HEK293 (cell line): ENCODE results near the gene WARS2.
A peak's percentile ranks its signal among the peaks of the same experiment; 100 is the strongest.

Experiments
- CTCF ChIA-PET: fragments of 350-600 bp; formaldehyde crosslinking; extraction: SDS; loops from one replicate; lab custom pipeline; 2021; ENCODE audit warnings: antibody characterized with exemption; lab: Yijun Ruan, JAX
- POLR2A ChIA-PET: fragments of 300-600 bp; formaldehyde crosslinking; extraction: SDS; loops from one replicate; lab custom pipeline; 2020; ENCODE audit warnings: antibody characterized with exemption, inconsistent platforms; lab: Yijun Ruan, JAX
- H3K27ac ChIP-seq: fragments of 200-500 bp; sonication (Bioruptor generic); 2 replicates; pipeline ENCODE4 v1.5.1; 2014; ENCODE audit warnings: low read depth, low read length, control low read depth, inconsistent platforms; ENCODE audit errors: extremely low read depth
- H3K36me3 ChIP-seq, 2 experiments: fragments of 200-500 bp in 1 of 2; sonication (Bioruptor generic) in 1 of 2; 1 replicate in 1 of 2; 2 replicates in 1 of 2; pipeline ENCODE4 v1.5.1; 2014 to 2017; ENCODE audit warnings: inconsistent platforms in 2 of 2, low read length in 2 of 2; ENCODE audit not compliant: control insufficient read depth in 2 of 2, insufficient read depth in 1 of 2
- H3K4me1 ChIP-seq: fragments of 200-500 bp; sonication (Bioruptor generic); 2 replicates; pipeline ENCODE4 v1.5.1; 2014; ENCODE audit warnings: mild to moderate bottlenecking, low read length, inconsistent platforms; ENCODE audit not compliant: control insufficient read depth, insufficient read depth
- H3K4me3 ChIP-seq: 2 replicates; pipeline ENCODE4 v1.5.1; 2011; ENCODE audit warnings: low read depth, mild to moderate bottlenecking, control low read depth, low read length, moderate library complexity
- H3K9me3 ChIP-seq: fragments of 200-500 bp; sonication (Bioruptor generic); 2 replicates; pipeline ENCODE4 v1.5.1; 2014; ENCODE audit warnings: low read depth, low read length, inconsistent platforms; ENCODE audit not compliant: control insufficient read depth, insufficient read depth
- ATF2 ChIP-seq: fragments of 450-650 bp; formaldehyde crosslinking; IDR thresholded peaks from 2 replicates; pipeline ENCODE4 v1.5.1; 2016; ENCODE audit warnings: missing biosample characterization, missing genetic modification characterization, low read depth
- GLI2 ChIP-seq: fragments of 450-650 bp; formaldehyde crosslinking; IDR thresholded peaks from 2 replicates; pipeline ENCODE4; 2017; ENCODE audit warnings: missing biosample characterization, missing genetic modification characterization, low read depth, borderline replicate concordance
- INSM2 ChIP-seq: fragments of 450-650 bp; formaldehyde crosslinking; IDR thresholded peaks from 2 replicates; pipeline ENCODE4 v1.5.1; 2016; ENCODE audit warnings: missing biosample characterization, missing genetic modification characterization
- KLF8 ChIP-seq: fragments of 450-650 bp; formaldehyde crosslinking; IDR thresholded peaks from 2 replicates; pipeline ENCODE4 v1.5.1; 2016; ENCODE audit warnings: missing biosample characterization, missing genetic modification characterization
- PRDM1 ChIP-seq: fragments of 450-650 bp; formaldehyde crosslinking; IDR thresholded peaks from 2 replicates; pipeline ENCODE4; 2016; ENCODE audit warnings: missing biosample characterization, missing genetic modification characterization
- REPIN1 ChIP-seq: fragments of 450-650 bp; formaldehyde crosslinking; IDR thresholded peaks from 2 replicates; pipeline ENCODE4 v1.5.1; 2017; ENCODE audit warnings: missing biosample characterization, missing genetic modification characterization, low read depth
- SCRT2 ChIP-seq: fragments of 450-650 bp; formaldehyde crosslinking; IDR thresholded peaks from 2 replicates; pipeline ENCODE4 v1.5.1; 2016; ENCODE audit warnings: missing biosample characterization, missing genetic modification characterization
- TSHZ1 ChIP-seq: fragments of 450-650 bp; formaldehyde crosslinking; IDR thresholded peaks from 2 replicates; pipeline ENCODE4 v1.5.1; 2016; ENCODE audit warnings: missing biosample characterization, missing genetic modification characterization, borderline replicate concordance
- ZBTB21 ChIP-seq: fragments of 450-650 bp; formaldehyde crosslinking; IDR thresholded peaks from 2 replicates; pipeline ENCODE4 v1.5.1; 2017; ENCODE audit warnings: missing biosample characterization, missing genetic modification characterization
- ZBTB7A ChIP-seq: fragments of 450-650 bp; formaldehyde crosslinking; IDR thresholded peaks from 2 replicates; pipeline ENCODE4 v1.5.1; 2016; ENCODE audit warnings: low read depth, missing biosample characterization, missing genetic modification characterization
- ZNF132 ChIP-seq: fragments of 450-650 bp; formaldehyde crosslinking; IDR thresholded peaks from 2 replicates; pipeline ENCODE4 v1.5.1; 2017; ENCODE audit warnings: missing biosample characterization, missing genetic modification characterization, borderline replicate concordance
- ZNF248 ChIP-seq: fragments of 450-650 bp; formaldehyde crosslinking; IDR thresholded peaks from 2 replicates; pipeline ENCODE4 v1.5.1; 2017; ENCODE audit warnings: missing biosample characterization, missing genetic modification characterization
- ZNF311 ChIP-seq: fragments of 450-650 bp; formaldehyde crosslinking; IDR thresholded peaks from 2 replicates; pipeline ENCODE4 v1.5.1; 2017; ENCODE audit warnings: missing biosample characterization, missing genetic modification characterization, borderline replicate concordance
- ZNF580 ChIP-seq: fragments of 450-650 bp; formaldehyde crosslinking; IDR thresholded peaks from 2 replicates; pipeline ENCODE4 v1.5.1; 2016; ENCODE audit warnings: missing biosample characterization, missing genetic modification characterization
- ZNF654 ChIP-seq: fragments of 450-650 bp; formaldehyde crosslinking; IDR thresholded peaks from 2 replicates; pipeline ENCODE4 v1.5.1; 2016; ENCODE audit warnings: low read depth, missing biosample characterization, missing genetic modification characterization
- ZNF664 ChIP-seq: fragments of 450-650 bp; formaldehyde crosslinking; IDR thresholded peaks from 2 replicates; pipeline ENCODE4 v1.5.1; 2016; ENCODE audit warnings: missing biosample characterization, missing genetic modification characterization
- ZNF768 ChIP-seq: fragments of 450-650 bp; formaldehyde crosslinking; IDR thresholded peaks from 2 replicates; pipeline ENCODE4 v1.5.1; 2018; ENCODE audit warnings: missing biosample characterization, mild to moderate bottlenecking, missing genetic modification characterization
- ZNF776 ChIP-seq: fragments of 450-650 bp; formaldehyde crosslinking; IDR thresholded peaks from 2 replicates; pipeline ENCODE4 v1.5.0; 2017; ENCODE audit warnings: missing biosample characterization, missing genetic modification characterization, borderline replicate concordance
- ZSCAN16 ChIP-seq: fragments of 450-650 bp; formaldehyde crosslinking; IDR thresholded peaks from 2 replicates; pipeline ENCODE4 v1.5.1; 2016; ENCODE audit warnings: missing biosample characterization, missing genetic modification characterization
- TF ChIP-seq, protein P1 (sequence below): fragments of 450-650 bp; formaldehyde crosslinking; IDR thresholded peaks from 2 replicates; pipeline ENCODE4 v1.5.1; 2016; ENCODE audit warnings: missing biosample characterization, missing genetic modification characterization
- TF ChIP-seq, protein P2 (sequence below): fragments of 450-650 bp; formaldehyde crosslinking; IDR thresholded peaks from 2 replicates; pipeline ENCODE4 v1.5.1; 2016; ENCODE audit warnings: missing biosample characterization, missing genetic modification characterization

Gene WARS2

DNA sequence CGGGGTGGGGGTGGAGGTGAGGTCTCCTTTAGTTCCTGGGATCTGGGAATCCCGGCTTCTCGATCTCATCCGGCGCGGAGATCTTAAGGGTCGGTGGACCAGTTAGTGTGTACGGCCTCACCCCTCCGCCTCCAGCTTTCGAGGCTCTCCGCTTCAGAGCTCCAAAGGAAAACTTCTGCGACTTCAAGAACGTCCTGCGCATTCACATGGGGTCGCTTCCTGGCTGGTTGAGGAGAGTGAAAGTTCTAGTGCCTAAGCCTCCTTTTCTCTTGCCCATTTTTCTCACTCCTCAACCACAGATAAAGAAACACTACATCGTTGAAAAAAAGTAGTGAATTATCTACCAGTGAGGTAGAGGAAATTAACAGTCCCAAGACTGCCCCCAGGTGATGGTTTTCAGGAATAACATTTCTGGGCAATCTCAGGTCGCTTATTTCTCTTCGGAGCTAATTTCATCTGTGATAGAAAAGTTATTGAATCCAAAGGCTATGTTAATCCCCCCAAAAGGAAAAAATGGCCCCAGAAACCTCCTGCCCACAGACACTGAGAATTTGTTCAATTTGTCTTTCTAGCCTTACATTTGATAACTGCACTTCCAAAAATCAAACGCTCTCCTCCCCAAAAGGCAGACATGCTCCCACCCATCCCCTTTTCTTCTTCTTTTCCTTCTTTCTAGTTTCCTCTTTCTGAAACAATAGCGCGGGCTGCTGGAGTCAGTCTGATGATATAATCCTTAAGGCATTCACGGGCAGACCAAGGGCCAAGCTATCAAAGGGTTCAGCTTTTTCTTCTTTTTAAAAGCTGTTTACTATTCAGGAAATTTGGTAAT, 131.8 kb downstream of the WARS2 start:
- H3K9me3 ChIP-seq = no peaks in the 10 kb centered on the region
- ChIA-PET POLR2A (interaction anchor here (0.6 kb wide), 1 partner anchor 12 kb away, joined by 3 read pairs; no protein-coding TSS in a partner anchor), CTCF (interaction anchor here (0.5 to 1.9 kb wide), 15 partner anchors 38 to 1057 kb away, joined by 3 to 8 read pairs (median 3); no protein-coding TSS in a partner anchor)
- H3K4me3 ChIP-seq = peak overlapping the region; percentile 13; the same call in 1 of the 2 replicates
- no peaks in the 10 kb centered on the region for H3K36me3 ChIP-seq
- no peak overlapping the region for H3K27ac ChIP-seq
- TF ChIP-seq ZBTB7A (tag by site-specific recombination) (no peak), ZNF311 (tag by site-specific recombination) (no peak), ZNF654 (tag by site-specific recombination) (peak; percentile 55)
- H3K4me1 ChIP-seq = no peaks in the 10 kb centered on the region

DNA sequence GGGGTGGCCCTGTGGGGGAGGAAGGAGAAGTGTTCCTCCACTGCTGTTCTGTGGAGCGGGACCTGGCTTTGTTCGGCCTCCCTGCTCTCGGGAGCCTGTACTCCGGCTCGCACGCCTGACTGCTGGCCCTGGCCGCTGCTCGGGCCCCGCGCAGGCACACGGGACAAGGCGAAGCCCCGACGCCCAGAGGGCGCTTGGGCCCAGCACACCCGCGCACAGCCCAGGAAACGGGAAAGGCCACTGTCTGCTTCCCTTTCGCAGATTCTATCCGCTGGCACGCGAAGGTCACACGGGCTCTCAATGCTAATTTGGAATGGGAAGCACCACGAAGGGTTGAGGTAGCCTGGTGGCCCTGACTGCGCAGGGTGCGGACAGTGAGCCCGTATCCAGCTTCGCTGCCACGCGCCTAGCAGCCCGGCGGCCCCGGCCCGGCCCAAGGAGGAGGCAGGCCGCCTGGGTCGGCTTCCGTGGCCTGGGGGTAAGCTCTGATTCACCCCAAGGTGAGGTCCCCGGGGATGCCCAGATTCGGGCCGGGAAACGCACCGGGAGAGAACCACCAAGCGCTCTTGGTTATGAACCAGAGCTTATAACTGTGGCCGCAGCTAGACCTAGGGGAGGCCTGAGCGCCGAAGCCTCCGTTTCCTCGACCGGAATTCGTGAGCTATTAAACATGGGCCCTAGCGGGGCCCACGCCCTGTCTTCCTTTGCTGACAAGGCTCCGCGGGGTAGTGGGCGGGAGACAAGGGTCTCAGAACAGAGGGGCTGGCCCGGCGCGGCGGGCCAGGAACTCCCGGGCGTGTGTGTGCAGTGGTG, 132.6 kb downstream of the WARS2 start:
- no peak for TF ChIP-seq TSHZ1
- no peak for TF ChIP-seq ZNF776 (tag by site-specific recombination)
- TF ChIP-seq REPIN1 (tag by site-specific recombination) = no peak
- TF ChIP-seq, protein P1, sequence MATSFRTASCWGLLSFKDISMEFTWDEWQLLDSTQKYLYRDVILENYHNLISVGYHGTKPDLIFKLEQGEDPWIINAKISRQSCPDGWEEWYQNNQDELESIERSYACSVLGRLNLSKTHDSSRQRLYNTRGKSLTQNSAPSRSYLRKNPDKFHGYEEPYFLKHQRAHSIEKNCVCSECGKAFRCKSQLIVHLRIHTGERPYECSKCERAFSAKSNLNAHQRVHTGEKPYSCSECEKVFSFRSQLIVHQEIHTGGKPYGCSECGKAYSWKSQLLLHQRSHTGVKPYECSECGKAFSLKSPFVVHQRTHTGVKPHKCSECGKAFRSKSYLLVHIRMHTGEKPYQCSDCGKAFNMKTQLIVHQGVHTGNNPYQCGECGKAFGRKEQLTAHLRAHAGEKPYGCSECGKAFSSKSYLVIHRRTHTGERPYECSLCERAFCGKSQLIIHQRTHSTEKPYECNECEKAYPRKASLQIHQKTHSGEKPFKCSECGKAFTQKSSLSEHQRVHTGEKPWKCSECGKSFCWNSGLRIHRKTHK = no peak
- no peak for TF ChIP-seq ZNF768 (tag by site-specific recombination)
- TF ChIP-seq SCRT2 (tag by site-specific recombination) = no peak
- TF ChIP-seq ATF2 (tag by site-specific recombination) = no peak
- TF ChIP-seq ZNF248 (tag by site-specific recombination) = no peak
- TF ChIP-seq, protein P2, sequence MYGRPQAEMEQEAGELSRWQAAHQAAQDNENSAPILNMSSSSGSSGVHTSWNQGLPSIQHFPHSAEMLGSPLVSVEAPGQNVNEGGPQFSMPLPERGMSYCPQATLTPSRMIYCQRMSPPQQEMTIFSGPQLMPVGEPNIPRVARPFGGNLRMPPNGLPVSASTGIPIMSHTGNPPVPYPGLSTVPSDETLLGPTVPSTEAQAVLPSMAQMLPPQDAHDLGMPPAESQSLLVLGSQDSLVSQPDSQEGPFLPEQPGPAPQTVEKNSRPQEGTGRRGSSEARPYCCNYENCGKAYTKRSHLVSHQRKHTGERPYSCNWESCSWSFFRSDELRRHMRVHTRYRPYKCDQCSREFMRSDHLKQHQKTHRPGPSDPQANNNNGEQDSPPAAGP (tag by site-specific recombination) = no peak
- no peak for TF ChIP-seq PRDM1 (tag by site-specific recombination)
- no peak for TF ChIP-seq ZNF664 (tag by site-specific recombination)
- TF ChIP-seq ZNF132 = no peak
- TF ChIP-seq ZNF580 (tag by site-specific recombination) = no peak
- TF ChIP-seq GLI2 = no peak
- no peak for TF ChIP-seq KLF8 (tag by site-specific recombination)
- no peak for TF ChIP-seq ZBTB21 (tag by site-specific recombination)
- no peak for TF ChIP-seq INSM2
- TF ChIP-seq ZSCAN16 = no peak
- no peak overlapping the region for H3K27ac ChIP-seq
- H3K4me1 ChIP-seq = no peaks in the 10 kb centered on the region
- no peak overlapping the region for H3K4me3 ChIP-seq
- H3K36me3 ChIP-seq = no peaks in the 10 kb centered on the region
- CTCF ChIA-PET = interaction anchor here (0.5 to 1.9 kb wide), 5 partner anchors 164 to 931 kb away, joined by 3 to 8 read pairs (median 5); no protein-coding TSS in a partner anchor
- H3K9me3 ChIP-seq = no peaks in the 10 kb centered on the region
- POLR2A ChIA-PET = no interaction called here
